Ammon's horn (tissue), 1 donor: ENCODE results near the gene MCUB.
"Not testable (repeated sequence)": the region's sequence is repeated elsewhere in the genome, so short reads cannot be mapped to it uniquely, and the experiment has no call there.

Source experiments
- DNase-seq: peaks from one replicate; pipeline ENCODE4 v3.0.0-alpha.2; 2016; ENCODE audit warnings: low spot score

Gene MCUB

DNA sequence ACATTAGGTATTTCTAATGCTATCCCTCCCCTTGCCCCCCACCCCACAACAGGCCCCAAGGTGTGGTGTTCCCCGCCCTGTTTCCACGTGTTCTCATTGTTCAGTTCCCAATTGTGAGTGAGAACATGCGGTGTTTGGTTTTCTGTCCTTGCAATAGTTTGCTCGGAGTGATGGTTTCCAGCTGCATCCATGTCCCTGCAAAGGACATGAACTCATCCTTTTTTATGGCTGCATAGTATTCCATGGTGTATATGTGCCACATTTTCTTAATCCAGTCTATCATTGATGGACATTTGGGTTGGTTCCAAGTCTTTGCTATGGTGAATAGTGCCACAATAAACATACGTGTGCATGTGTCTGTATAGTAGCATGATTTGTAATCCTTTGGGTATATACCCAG lies 20.0 kb downstream of the MCUB start:
- DNase-seq: not testable (repeated sequence)

DNA sequence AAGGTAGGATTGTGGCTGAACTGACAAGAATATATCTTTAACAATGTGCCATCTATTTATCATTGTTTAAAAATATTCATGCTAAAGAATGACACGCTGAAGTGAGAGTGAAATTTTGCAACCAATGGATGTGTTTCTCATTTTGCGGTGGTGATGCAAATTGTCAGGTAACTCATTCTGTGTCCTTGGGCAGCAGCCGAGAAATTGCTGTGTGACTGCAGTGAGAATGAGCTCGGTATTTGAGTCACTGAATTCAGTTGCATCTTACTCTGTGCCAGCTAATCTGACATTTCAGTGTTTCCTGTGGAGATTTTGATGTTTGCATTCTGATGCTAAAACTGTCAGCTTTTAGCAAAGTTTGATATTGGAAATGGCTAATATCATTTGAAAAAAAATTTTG lies 28.1 kb downstream of the MCUB start:
- DNase-seq: no peak

DNA sequence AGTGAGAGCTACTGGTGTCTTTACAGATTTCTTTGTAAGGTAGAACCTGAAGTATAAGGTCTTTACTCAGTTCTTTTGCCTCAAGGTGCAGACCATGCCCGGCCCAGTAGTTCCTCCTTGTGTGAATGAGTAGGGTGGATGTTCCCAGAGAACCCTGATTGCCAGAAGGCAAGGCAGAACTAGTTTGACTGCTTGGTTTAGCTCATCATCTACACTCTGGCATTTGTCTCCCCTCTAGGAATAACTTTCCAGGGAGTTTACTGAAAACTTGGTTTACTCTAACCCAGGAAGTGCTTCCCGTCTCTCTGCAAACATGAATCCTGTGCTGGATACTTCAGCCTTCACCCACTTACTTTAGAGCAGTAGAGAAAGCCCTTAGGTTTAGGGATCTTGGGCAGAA lies 29.1 kb downstream of the MCUB start:
- no peak for DNase-seq

DNA sequence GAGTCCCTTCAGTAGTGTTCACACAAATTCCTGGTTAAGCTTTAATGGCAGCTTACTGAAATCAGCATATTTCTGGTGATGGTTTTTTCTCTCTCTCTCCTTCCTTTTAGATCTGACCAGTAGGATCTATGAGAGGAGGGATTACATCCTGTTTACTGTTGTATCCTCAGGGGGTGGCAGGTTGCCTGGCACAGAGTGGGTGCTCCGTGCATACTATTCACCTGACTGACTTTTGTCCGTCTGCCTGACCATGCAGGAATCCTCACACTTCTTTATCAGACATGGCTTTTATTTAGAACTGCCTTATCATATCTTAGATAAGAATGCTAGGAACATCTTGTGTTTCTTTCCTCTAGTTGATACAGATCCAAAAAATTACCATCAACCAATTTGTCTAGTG lies 29.6 kb downstream of the MCUB start:
- DNase-seq: no peak

DNA sequence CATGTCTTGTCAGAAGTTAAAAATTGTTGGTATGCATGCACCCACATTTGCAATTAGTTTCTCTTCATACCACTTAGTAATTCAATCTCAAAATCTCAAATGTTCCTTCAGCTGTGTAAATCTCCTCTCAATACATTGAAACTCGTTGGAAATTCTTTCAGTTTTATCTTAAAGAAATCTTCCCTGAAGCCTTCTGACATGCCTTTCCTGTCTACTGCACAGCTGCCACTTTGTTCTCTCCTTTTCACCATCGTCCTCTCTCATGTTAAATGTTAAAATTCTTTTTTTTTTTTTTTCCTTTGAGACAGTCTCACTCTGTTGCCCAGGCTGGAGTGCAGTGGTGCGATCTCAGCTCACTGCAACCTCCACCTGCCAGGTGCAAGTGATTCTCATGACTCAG lies 30.9 kb downstream of the MCUB start:
- no peak for DNase-seq

DNA sequence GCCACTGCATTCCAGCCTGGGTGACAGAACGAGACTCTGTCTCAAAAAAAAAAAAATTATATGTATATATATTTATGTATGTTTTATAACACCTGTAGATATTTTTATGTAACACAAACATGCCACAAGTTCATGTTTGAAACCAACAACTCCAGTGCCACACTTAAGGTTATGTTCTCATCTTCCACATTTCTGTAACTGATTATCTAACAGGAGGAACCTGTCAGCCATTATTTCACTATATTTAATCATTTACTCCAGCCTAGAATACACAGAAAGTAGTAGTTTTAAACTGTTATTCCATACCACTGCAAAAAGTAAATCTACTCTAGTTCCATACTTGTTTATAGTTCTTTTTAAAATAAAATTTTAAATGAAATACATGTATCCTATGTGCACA lies 32.3 kb downstream of the MCUB start:
- no peak for DNase-seq

DNA sequence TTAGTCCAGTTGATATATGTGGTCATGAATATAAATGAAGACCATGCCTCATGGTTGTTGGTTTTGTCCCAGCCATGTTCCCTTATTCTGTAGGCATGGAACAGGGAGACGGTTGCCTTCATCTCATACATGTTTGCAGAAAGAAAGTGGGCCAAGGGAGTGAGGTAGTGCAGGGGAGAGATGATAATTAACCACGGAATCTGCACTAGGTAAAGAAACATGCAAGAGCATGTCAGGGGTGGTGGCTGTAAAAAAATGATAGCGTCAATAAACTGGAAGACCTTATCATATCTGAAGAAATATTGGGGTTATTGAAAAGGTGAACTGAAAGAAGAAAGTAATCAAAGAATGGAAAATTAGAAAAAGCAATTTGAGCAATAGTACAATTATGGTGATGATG lies 35.1 kb downstream of the MCUB start:
- DNase-seq: not testable (repeated sequence)

DNA sequence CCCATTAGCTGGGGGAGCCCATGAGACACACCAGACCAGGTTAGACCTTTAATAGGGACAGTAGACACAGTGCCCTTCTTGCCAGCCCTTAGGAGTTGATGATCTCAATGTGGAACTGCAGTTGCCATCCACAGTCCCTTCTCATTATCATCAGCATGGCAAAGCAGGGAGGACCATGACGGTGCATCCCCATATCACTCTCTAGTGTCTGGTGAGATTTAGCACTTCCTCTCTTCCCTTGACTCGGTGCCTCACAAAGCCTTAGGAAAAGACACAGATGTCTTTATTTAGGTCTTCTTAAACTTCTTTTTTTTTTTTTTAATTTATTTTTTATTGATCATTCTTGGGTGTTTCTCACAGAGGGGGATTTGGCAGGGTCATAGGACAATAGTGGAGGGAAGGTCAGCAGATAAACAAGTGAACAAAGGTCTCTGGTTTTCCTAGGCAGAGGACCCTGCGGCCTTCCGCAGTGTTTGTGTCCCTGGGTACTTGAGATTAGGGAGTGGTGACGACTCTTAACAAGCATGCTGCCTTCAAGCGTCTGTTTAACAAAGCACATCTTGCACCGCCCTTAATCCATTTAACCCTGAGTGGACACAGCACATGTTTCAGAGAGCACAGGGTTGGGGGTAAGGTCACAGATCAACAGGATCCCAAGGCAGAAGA lies 36.5 kb downstream of the MCUB start:
- DNase-seq: not testable (repeated sequence)

DNA sequence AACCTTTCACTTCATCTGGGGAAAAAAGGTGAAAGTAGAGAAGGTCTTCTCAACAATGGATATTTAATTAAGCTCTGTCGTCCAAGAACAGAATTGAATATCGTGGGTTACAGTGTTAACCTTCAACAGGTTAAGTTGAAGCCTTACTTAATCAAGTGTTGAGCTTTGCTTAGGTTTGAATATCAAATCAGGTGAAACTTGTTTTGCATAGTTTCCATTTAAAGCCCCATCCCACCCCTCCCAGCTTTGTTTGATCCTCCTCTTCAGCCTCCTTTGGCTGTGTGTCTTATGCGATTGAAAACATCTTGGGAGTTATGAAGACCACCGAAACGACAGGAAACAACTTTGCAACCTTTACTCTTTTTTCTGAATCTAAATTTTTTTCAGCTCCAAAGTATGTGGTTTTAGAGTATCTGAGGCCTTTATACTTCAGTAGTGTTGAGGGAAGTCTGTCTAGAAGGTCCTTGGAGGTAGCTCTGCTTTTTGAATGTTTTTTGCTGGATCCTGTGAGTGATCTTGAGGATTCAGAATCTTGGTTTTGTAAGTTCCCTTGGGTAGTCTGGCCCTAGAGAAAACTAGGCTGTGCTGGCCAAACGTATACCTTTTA lies 39.1 kb downstream of the MCUB start:
- DNase-seq: no peak

DNA sequence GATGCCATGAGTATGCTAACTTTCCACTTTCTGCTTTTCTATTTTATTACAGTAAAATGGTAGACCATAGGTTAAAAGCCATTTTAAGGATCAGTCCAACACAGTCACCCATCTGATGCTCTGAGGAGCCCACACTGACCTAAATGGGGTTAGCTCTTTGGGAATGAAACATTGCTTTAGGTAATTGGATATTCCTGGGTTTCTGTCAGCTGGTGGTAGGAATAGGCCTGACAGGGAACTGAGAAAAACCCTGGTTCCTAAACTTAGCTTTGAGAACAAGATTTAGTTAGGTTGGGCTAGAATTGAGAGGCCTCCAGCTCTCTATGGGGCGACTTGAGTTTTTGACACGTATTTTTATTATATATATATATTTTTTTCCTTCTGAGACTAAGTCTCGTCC lies 40.4 kb downstream of the MCUB start:
- DNase-seq: no peak

DNA sequence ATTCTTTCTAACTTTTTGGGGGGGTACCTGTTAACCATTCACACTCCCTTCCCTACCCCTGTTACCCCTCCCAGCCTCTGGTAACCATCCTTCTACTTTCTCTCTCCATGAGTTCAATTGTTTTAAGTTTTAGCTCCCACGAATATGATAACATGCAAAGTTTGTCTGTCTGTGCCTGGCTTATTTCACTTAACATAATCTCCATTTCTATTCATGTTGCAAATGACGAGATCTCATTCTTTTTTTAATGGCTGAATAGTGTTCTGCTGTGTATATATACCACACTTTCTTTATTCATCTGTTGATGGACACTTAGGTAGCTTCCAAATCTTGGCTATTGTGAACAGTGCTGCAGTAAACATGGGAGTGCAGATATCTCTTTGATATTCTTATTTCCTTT lies 41.3 kb downstream of the MCUB start:
- no peak for DNase-seq

DNA sequence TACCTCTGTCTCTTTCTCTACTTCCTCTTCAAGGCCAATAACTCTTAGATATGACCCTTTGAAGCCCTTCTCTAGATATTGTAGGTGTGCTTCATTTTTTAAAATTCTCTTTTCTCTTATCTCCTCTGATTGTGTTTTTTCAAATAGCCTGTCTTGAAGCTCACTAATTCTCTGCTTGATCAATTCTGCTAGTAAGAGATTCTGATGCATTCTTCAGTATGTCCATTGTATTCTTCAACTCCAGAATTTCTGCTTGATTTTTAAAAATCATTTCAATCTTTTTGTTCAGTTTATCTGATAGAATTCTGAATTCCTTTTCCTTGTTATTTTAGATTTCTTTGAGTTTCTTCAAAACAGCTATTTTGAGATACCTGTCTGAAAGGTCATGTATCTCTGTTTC lies 47.9 kb downstream of the MCUB start:
- no peak for DNase-seq

DNA sequence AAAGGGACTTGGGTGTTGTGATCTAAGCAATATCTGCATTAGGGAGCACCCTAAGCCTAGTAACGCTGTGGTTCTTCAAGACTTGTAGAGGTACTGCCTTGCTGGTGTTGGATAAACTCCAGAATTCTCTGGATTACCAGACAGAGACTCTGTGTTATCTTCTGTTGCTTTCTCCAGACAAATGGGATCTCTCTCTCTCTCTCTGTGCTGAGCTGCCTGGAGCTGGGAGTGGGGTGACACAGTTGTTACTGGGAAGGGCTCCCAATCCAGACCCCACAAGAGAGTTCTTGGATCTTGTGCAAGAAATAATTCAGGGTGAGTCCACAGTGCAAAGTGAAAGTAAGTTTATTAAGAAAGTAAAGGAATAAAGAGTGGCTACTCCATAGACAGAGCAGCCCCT lies 48.8 kb downstream of the MCUB start:
- DNase-seq: no peak

DNA sequence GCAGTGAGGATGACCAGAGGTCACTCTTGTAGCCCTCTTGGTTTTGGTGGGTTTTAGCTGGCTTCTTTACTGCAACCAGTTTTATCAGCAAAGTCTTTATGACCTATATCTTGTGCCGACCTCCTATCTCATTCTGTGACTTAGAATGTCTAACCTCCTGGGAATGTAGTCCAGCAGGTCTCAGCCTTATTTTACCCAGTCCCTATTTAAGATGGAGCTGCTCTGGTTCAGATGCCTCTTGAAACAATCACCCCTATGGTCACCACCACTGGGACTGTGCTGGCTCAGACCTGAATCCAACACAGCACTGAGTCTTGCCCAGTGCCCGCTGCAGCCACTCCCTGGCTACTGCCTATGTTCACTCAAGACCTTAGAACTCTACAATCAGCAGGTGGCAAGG lies 49.4 kb downstream of the MCUB start:
- DNase-seq: no peak

DNA sequence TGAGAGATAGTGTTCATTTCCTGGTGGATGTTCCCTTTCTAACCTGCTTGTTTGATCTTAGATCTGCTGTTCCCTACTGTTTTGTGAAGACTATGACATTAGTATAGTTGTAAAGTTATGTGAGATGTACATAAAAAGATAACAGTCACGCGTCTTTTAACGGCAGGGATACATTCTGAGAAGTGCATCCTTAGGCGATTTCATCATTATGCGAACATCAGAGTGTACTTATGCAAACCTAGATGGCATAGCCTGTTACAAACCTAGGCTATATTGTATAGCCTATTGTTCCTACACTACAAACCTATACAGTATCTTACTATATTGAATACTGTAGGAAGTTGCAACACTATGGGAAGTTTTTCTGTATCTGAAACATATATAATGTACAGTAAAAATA lies 50.4 kb downstream of the MCUB start:
- DNase-seq: no peak

DNA sequence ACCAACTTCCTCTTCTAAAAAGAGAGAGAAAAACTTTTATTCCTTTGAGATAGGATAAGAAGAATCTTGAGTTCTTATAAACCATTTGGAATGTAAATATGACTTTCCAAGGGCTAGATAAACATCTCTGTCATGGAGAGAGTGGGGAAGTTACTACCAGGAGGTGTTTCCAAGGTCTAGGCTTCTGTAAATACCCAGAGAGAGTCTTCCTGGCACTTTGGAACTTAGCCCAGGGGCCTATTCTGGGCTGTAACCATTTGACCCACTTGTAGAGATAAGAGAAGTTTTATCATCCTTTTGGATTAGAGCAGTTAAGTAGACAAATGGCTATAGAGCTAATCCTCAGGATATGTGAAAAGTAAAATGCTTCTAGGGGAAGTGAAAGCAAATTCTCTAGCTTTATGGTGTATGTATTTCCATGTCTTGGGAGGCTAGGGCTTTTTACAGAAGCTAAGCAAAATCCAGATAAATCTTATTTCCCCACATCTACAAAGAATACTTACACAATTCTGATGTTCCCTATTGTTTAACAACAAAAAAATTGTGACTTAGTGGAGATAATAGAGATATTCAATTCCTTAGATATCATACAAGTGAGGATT lies 51.1 kb downstream of the MCUB start:
- no peak for DNase-seq

DNA sequence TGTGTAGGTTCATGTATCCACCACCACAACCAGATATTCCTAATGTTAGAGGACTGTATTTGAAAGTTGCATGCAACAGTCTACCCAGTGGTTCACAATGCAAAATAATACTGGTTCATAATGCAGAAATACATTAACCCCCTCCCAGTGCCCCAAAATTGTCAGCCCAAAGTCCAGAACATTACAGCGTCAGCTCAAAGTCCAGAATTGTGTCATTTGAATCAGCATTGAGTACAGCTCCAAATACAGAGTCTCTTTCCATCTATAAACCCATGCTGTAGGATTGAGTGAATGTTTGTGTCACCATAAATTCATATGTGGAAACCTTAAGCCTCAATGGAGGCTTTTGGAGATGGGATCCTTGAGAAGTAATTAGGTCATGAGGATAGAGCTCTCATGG lies 54.0 kb downstream of the MCUB start:
- no peak for DNase-seq

DNA sequence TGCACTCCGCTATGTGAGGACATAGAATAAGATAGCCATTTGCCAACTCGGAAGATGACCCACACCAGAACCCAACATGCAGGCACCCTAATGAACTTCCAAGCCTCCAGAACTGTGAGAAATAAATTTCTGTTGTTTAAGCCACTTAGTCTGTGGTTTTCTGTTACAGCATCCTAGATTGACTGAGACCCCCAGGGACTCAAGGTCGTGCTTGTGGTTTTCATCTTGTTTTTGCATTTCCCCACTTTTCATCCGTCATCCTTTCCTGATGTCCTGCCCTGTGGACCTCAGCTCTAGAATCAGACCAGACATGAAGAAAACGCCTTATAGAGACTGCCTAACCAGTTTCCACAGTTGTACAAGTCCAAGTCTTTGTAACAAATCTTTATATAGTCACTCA lies 54.4 kb downstream of the MCUB start:
- DNase-seq: no peak

DNA sequence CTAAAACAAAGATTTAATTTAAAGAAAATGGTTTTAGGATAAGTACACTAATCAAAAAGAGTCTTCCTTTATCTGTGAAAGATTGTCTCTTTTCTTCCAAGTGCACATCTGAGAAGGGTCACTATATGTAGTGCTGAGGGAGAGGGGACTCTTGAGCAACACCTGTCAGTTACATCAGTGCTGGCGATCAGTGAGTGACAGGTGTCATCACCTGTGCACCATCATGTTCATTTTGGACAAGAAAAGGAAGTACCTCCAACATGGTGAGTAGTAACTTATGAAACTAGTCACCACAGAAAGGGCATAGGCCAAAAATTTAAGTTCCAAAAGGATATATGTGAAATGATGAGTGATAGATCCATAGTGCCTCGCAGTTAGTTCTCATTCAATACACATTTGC lies 55.7 kb downstream of the MCUB start:
- no peak for DNase-seq

DNA sequence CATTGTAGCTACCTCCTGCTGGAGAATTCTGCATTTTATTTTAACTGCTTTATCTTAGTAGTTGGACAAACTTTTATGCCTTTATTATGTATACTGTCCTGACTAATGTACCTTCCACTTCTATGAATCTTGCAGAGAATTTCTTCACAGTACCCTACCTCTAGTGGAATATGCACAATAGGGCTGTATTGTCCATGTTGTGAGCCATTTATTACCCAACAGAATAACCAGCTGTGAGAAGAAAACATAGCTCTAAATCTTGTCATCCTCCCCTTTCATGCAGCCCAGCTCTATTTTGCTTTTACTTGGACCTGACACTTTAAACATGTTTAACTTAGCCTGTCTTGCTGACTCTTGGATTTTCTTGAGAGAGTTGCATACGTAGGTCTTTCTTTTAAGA lies 56.2 kb downstream of the MCUB start:
- DNase-seq: no peak

DNA sequence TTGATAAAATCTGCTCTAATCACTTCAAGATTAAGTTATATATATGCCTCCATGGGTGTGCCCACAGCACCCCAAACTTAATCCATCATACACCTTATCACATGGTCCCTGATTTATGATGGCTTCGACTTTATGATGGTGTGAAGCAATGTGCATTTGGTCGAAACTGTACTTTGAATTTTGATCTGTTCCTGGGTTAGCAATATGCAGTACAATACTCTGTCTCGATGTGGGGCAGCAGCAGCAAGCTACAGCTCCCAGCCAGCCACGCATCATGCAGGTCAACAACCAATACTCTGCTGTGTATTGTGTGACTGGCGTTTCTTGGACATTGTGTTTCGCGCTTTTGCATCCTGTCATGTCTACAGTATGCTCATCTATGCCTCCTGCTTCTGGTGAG lies 62.6 kb downstream of the MCUB start:
- DNase-seq: no peak

DNA sequence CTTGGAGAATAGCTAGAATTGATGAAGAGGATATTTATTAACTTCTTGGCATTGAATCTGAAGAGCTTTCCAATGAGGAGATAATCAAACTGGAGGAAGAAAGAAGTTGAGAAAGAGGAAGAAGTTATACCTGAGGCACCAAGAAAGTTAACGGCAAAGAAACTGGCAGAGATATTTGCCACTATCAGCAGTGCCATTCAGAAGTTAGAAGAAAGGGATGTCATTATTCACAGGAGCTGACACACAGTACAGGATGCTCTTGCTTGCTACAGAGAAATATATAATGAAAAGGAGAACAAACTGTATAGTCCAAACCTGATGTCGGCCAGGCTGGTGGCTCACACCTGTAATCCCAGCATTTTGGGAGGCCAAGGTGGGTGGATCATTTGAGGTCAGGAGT lies 64.5 kb downstream of the MCUB start:
- DNase-seq: no peak

DNA sequence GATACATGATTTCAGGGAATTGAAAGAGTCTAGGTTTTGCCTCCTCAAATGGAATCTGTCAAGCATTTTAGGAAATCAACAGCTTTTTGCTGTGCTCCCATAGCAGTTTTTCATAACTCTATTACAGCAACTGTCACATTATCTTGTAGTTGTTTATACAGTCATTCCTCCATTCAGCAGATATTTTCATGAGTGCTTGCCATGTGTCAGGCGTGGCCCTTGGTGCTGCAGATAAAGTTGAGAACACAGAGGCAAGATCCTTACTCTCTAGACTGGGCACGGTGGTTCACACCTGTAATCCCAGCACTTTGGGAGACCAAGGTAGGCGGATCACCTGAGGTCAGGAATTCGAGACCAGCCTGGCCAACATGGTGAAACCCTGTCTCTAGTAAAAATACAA lies 67.3 kb downstream of the MCUB start:
- no peak for DNase-seq

DNA sequence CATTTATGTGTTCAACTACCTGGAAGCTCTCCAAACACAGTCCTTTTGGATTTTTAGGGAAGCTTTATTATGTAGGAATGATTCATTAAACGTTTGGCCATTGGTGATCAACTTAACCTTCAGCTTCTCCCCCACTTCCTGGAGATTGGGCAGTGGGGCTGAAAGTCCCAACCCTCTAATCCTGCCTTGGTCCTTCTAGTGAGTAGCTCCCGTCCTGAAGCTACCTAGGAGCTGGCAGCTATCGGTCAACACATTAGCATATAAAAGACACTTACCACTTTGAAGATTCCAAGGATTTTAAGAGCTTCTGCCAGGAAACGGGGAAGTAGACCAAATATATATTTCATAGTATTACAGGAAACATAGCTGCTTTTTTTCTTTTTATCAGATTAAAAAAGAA lies 69.7 kb downstream of the MCUB start:
- DNase-seq: no peak
